ENCODE measurements around the gene CHID1.
A peak's percentile ranks its signal among the peaks of the same experiment; 100 is the strongest.

Gene CHID1

GRCh38 chr11:910589-911030 lies at the start of gene CHID1:
Gene CHID1 (minus strand): TSS chr11:910810. CDS start chr11:904816, 5,994 bp downstream.
- DNase-seq = peak; percentile 86 to 87

- no peak for DNase-seq
Observed at GRCh38 chr11:959608-960007, 49.0 kb upstream of the CHID1 start.

DNA sequence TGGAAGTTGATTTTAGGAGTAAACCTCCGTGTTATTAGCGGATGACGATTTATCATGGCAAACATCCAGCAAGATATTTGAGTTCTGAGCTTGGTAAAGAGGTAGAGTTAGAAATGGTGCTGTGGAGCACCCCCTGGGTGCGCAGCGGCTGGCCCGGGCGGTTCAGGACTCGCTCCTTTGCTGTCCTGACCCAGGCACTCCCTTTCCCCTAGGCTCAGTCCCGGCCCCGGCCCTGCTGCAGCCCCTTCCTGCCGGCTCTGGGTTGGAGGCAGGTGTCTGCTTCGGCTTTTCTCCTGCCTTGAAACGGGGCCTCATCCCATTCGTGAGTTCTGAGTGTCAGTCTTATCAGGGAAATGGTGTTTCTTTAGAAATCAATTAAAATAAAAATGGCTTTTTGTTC lies 48.4 kb upstream of the CHID1 start:
- DNase-seq = no peak

- DNase-seq = no peak
Observed at GRCh38 chr11:958101-958500, 47.5 kb upstream of the CHID1 start.

DNA sequence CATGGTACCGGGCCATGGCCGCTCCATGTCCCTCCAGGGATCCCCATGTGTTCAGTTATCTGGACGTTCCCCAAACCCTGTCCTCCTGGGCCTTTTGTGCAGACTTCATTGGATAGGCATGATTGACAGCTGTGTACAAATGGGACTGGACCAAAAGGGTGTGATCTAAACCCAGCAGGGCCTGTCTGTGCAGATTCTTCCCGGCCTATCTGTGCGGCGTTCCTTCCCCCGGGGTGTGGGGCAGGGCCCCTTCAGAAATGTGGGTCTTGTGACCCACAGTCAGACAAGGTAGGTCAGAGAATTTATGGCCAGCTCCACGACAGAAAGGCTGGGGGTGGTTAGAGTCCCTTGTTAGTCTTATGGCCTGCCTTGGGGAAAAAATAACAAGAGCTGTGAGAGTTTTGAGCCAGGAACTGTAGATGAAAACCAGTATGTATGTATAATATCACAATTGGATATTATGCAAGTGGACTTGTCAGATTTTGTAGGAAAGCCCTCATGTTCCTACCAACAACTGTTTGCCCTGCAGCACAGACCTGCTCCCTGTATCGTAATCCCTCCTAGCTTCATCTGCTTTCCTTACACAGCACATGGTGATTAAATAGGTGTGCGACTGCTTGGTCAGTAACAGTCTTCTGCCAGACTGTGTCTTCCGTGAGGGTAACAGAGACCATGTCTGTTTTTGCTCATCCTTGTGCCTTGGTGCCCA lies 46.8 kb upstream of the CHID1 start:
- no peak for DNase-seq

DNA sequence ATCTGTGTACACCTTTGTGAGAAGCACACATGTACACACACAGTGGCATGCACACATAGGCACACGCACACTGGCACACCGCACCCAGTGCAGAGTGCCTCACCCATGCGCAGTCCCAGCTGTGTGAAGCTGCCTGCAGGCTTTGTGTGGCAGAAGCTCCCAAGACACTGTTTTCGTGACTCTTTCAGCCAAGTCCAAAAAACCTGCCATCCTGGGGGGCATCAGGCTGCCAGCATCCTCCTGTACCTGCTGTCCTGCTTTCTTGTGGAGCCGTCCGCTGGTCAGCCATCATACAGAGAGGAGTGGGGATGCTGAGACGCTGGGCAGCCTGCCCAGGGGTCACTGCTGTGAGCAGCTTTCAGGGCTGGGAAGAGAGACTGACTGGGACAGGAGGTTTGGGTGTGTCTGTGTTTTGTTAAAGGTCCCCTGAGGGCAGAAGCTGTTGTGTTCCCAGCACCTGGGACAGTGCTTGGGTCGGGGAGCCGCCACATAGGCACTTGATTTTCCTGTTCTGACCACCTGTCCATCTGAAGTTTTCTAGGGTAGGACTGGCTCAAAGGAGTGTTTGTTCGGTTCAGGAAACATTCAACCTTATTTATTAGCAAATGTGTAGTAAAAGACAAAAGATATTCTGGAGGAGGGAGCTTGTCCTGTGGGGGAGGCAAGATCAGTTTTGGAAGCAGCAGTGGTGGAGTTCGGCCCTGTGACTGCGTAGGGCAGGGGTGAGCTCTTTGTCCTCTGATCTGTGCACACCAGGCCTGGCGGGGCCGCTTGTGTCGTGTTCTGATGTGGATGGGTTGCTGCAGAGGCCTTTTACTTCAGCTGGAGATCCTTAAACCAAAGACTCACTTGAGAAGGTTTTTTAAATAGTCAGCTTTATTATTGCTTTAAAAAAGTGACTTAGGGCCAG lies 44.8 kb upstream of the CHID1 start:
- DNase-seq = no peak

- DNase-seq = no peak
Observed at GRCh38 chr11:954392-955153, 44.0 kb upstream of the CHID1 start.

- no peak for DNase-seq
Observed at GRCh38 chr11:953512-953911, 42.9 kb upstream of the CHID1 start.

GRCh38 chr11:952406-953385 lies 42.1 kb upstream of the CHID1 start:
- no peak for DNase-seq

GRCh38 chr11:951507-951906 lies 40.9 kb upstream of the CHID1 start:
- DNase-seq = no peak

GRCh38 chr11:947744-948143 lies 37.1 kb upstream of the CHID1 start:
- no peak for DNase-seq

- DNase-seq = no peak
Observed at GRCh38 chr11:945986-946385, 35.4 kb upstream of the CHID1 start.

- no peak for DNase-seq
Observed at GRCh38 chr11:944711-945470, 34.3 kb upstream of the CHID1 start.

DNA sequence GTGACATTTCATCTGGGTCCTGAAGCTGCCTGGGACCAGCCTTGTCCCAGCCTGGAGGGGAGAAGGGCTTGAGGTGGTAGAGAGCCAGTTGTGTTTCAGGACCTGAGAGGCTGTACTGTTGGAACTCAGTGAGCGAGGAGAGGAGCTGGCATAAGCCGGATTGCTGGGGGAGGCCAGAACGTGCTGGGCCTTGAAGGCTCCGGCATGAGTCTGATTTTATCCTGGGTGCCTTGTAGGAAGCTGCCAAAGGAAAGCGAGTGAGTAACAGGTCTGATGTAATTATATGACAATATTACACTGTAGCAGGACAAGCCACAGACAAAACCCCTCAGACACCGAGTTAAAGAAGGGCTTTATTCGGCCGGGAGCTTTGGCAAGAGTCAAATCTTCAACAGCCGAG lies 32.2 kb upstream of the CHID1 start:
- no peak for DNase-seq

DNA sequence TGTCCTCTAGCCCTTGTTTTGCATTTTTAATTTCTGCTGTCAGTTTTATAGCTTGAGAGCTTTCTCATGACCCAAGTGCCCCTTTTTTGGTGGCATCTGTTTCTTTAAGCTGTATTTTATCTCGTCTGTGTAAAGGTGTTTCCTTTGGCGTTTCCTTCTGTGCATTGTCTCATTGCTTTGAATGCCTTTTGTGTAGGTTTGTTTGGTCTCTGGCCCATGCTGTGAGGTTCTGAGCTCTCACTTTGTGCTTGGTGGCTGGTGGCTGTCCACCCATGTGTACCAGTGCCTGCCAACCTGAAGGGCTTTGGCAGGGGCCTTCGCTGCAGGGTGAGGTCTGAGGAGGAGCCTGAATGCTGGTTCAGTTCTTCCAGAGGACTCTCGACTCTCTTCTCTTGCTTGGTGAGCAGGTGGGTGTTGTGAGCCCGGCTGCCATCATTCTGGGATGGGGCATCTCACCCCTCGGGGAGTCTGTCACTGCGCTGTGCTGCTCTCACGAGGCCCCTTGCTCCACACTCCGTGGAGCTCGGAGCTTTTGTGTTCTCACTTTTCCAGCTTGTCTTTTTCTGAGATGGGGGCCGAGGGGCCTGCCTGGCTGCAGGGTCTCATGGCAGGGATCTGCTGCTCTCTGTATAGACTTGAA lies 30.0 kb upstream of the CHID1 start:
- DNase-seq = no peak

GRCh38 chr11:937841-938261 lies 27.2 kb upstream of the CHID1 start:
- no peak for DNase-seq

- DNase-seq = no peak
Observed at GRCh38 chr11:936199-936598, 25.6 kb upstream of the CHID1 start.

GRCh38 chr11:934527-934926 lies 23.9 kb upstream of the CHID1 start:
- DNase-seq = no peak

GRCh38 chr11:933936-934335 lies 23.3 kb upstream of the CHID1 start:
- no peak for DNase-seq

DNA sequence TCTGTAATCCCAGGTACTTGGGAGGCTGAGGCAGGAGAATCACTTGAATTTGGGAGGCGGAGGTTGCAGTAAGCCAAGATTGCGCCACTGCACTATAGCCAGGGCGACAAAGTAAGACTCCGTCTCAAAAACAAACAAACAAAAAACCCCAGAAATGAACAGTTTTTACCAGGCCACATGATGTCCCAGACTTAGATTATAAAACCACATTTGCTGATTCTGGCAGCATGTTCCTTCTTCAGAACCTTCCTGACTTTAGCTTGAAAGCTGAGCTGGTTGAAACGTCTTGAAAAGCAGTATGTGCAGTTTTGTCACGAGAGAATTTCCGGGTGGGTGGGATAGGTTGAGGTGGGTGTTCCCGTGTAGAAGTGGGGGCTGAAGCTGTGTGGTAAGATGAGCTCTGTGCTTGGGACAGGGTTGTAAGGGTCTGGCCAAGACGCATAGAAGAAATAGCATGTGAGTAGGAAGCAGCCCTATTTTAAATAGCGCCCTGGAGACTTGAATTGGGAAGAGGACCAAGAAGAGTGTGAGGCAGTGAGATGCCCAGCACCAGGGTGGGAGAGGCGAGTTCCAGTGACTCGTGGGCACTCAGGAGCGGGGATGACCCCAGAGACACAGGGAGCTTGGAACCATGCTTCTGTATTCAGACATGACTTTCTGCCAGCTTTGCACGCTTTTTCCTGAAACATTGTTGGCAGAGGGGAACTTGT lies 22.7 kb upstream of the CHID1 start:
- DNase-seq = no peak
